Measurements from ENCODE around the gene SH3RF1.

Gene SH3RF1

GRCh38 chr4:169250796-169251195, 20.0 kb downstream of the SH3RF1 start:
- DNase-seq: no peak

GRCh38 chr4:169249999-169250398, 20.8 kb downstream of the SH3RF1 start:
- DNase-seq: no peak

- no peak for DNase-seq
Observed at GRCh38 chr4:169249214-169249973, 21.4 kb downstream of the SH3RF1 start.

GRCh38 chr4:169248645-169249044, 22.1 kb downstream of the SH3RF1 start:
- DNase-seq: no peak

- no peak for DNase-seq
Observed at GRCh38 chr4:169246957-169247396, 23.8 kb downstream of the SH3RF1 start.

GRCh38 chr4:169246279-169246678, 24.5 kb downstream of the SH3RF1 start:
- no peak for DNase-seq

- no peak for DNase-seq
Observed at GRCh38 chr4:169245061-169245460, 25.7 kb downstream of the SH3RF1 start.

GRCh38 chr4:169243825-169244609, 26.7 kb downstream of the SH3RF1 start:
- no peak for DNase-seq

- DNase-seq: no peak
Observed at GRCh38 chr4:169241464-169241863, 29.3 kb downstream of the SH3RF1 start.

- DNase-seq: no peak
Observed at GRCh38 chr4:169239221-169239905, 31.4 kb downstream of the SH3RF1 start.

- DNase-seq: no peak
Observed at GRCh38 chr4:169238445-169238844, 32.3 kb downstream of the SH3RF1 start.

- no peak for DNase-seq
Observed at GRCh38 chr4:169236873-169237626, 33.7 kb downstream of the SH3RF1 start.

GRCh38 chr4:169236078-169236477, 34.7 kb downstream of the SH3RF1 start:
- DNase-seq: no peak

- DNase-seq: no peak
Observed at GRCh38 chr4:169234137-169234855, 36.5 kb downstream of the SH3RF1 start.

- no peak for DNase-seq
Observed at GRCh38 chr4:169233691-169234090, 37.1 kb downstream of the SH3RF1 start.

GRCh38 chr4:169231647-169232262, 39.0 kb downstream of the SH3RF1 start:
- no peak for DNase-seq

- no peak for DNase-seq
Observed at GRCh38 chr4:169229571-169230028, 41.2 kb downstream of the SH3RF1 start.

GRCh38 chr4:169228076-169228475, 42.7 kb downstream of the SH3RF1 start:
- DNase-seq: no peak

GRCh38 chr4:169226565-169226964, 44.2 kb downstream of the SH3RF1 start:
- no peak for DNase-seq

GRCh38 chr4:169225812-169226211, 44.9 kb downstream of the SH3RF1 start:
- DNase-seq: no peak

GRCh38 chr4:169225058-169225751, 45.6 kb downstream of the SH3RF1 start:
- no peak for DNase-seq
